GM15510 (cell line): ENCODE data around the gene TGDS.

Experiments used
- POLR2A ChIP-seq: IDR thresholded peaks from 3 replicates; pipeline ENCODE4 v1.6.1; 2011; ENCODE audit warnings: borderline replicate concordance; ENCODE audit not compliant: insufficient read length; ENCODE audit errors: extremely low read depth

TGDS gene

GRCh38 chr13:94607939-94608338, 12.0 kb upstream of the TGDS start:
- TF ChIP-seq POLR2A, result no peak

GRCh38 chr13:94607056-94607455, 11.1 kb upstream of the TGDS start:
- TF ChIP-seq POLR2A, result no peak

- TF ChIP-seq POLR2A, result no peak
Observed at GRCh38 chr13:94602467-94602866, 6.5 kb upstream of the TGDS start.

GRCh38 chr13:94601446-94602431, 5.8 kb upstream of the TGDS start, which contains the start of gene GPR180:
TSS of gene GPR180 (plus strand) at chr13:94601857. CDS start at chr13:94601928, 71 bp downstream.
- TF ChIP-seq POLR2A, result peak; percentile 94

GRCh38 chr13:94599877-94600276, 3.9 kb upstream of the TGDS start:
- TF ChIP-seq POLR2A, result no peak

- no peak for TF ChIP-seq POLR2A
Observed at GRCh38 chr13:94598281-94598680, 2.3 kb upstream of the TGDS start.

GRCh38 chr13:94596575-94596971, 621 bp upstream of the TGDS start:
- no peak for TF ChIP-seq POLR2A

GRCh38 chr13:94595001-94595949, 677 bp downstream of the TGDS start:
- TF ChIP-seq POLR2A, result no peak

- no peak for TF ChIP-seq POLR2A
Observed at GRCh38 chr13:94590744-94591143, 5.2 kb downstream of the TGDS start.

- TF ChIP-seq POLR2A, result no peak
Observed at GRCh38 chr13:94588541-94588940, 7.4 kb downstream of the TGDS start.

GRCh38 chr13:94586371-94586770, 9.6 kb downstream of the TGDS start:
- no peak for TF ChIP-seq POLR2A

- TF ChIP-seq POLR2A, result no peak
Observed at GRCh38 chr13:94585543-94586101, 10.3 kb downstream of the TGDS start.

GRCh38 chr13:94583926-94584325, 12.0 kb downstream of the TGDS start:
- no peak for TF ChIP-seq POLR2A

GRCh38 chr13:94579063-94579462, 16.9 kb downstream of the TGDS start:
- TF ChIP-seq POLR2A, result no peak

- TF ChIP-seq POLR2A, result no peak
Observed at GRCh38 chr13:94569615-94570014, 26.3 kb downstream of the TGDS start.
